ENCODE measurements around the gene CD163L1.

Gene CD163L1

DNA sequence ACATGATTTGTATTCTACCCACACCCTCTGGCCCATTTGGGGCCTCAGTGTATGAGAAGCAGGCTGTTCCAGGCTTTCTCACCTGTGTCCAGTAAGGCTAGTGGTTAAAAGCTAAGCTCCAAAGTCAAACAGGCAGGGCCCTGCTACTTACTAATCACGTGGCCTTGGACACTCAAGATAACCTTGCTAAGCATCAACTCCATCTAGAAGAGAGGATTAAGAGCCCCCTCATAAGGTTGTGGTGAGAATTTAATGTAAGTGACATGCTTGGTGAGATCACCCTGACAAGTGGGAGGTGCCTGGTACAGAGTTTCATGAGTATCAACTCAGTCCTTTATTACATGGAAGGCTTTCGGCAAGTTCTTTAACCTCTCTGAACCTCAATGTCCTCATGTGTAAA lies 122.3 kb downstream of the CD163L1 start:
- DNase-seq, result no peak

- no peak for DNase-seq
Observed at GRCh38 chr12:7319930-7320329, 124.0 kb downstream of the CD163L1 start.

DNA sequence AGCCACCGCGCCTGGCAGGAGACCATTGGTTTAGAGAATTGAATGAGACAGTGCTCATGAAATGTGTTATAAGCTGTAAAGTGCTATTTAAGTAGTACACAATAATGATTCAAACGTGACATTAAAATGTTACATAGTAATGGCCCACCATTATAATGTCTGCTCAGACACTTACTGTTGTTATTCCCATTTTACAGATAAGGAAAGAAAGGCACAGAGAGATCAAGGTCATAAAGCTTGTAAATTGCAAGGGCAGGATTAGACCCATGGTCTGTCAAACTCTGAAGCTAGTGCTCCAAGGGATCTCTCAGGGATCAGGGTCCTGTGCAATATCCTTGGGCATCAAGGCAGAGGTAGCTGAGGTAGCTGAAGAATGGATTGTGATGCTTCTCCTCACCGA lies 133.9 kb downstream of the CD163L1 start:
- no peak for DNase-seq

Data from activated CD4-positive, CD25-positive, alpha-beta regulatory T cell (primary cell).